Loucy (cell line): ENCODE results near the gene FAM83F.
"Not testable (repeated sequence)": the region's sequence is repeated elsewhere in the genome, so short reads cannot be mapped to it uniquely, and the experiment has no call there.

Source experiments
- H2AFZ ChIP-seq: fragments of 200-600 bp; sonication (generic); 2 replicates; pipeline ENCODE4 v1.6.0; 2016; ENCODE audit warnings: antibody characterized with exemption, mild to moderate bottlenecking, low read length, moderate library complexity
- H3F3A ChIP-seq: fragments of 200-600 bp; 2 replicates; pipeline ENCODE4 v1.6.0; 2016; ENCODE audit warnings: antibody characterized with exemption, low read depth, mild to moderate bottlenecking
- H3K27me3 ChIP-seq: fragments of 200-600 bp; sonication (generic); 2 replicates; pipeline ENCODE4 v1.6.1; 2014; ENCODE audit warnings: low read length, mild to moderate bottlenecking; ENCODE audit not compliant: insufficient read depth, poor library complexity, severe bottlenecking
- H3K36me3 ChIP-seq: fragments of 200-600 bp; sonication (generic); 2 replicates; pipeline ENCODE4 v1.6.1; 2016; ENCODE audit warnings: low read length; ENCODE audit not compliant: insufficient read depth
- H3K4me1 ChIP-seq: fragments of 200-600 bp; sonication (generic); 2 replicates; pipeline ENCODE4 v1.5.1; 2014; ENCODE audit warnings: low read length, mild to moderate bottlenecking; ENCODE audit not compliant: insufficient read depth, poor library complexity, severe bottlenecking
- H3K4me2 ChIP-seq: fragments of 200-600 bp; sonication (generic); 2 replicates; pipeline ENCODE4 v1.6.0; 2014; ENCODE audit warnings: antibody characterized with exemption, low read length, low read depth, mild to moderate bottlenecking; ENCODE audit not compliant: poor library complexity, severe bottlenecking
- H3K4me3 ChIP-seq: fragments of 200-600 bp; sonication (generic); 2 replicates; pipeline ENCODE4 v1.5.1; 2014; ENCODE audit warnings: low read length, mild to moderate bottlenecking, mixed read lengths; ENCODE audit not compliant: poor library complexity, severe bottlenecking
- H3K79me2 ChIP-seq: fragments of 200-600 bp; sonication (generic); 2 replicates; pipeline ENCODE4 v1.6.1; 2014; ENCODE audit warnings: low read length; ENCODE audit not compliant: insufficient read depth
- H3K9ac ChIP-seq: fragments of 200-600 bp; sonication (generic); 2 replicates; pipeline ENCODE4 v1.6.0; 2014; ENCODE audit warnings: mild to moderate bottlenecking, low read depth, low read length, moderate library complexity; ENCODE audit not compliant: poor library complexity, severe bottlenecking
- H3K9me2 ChIP-seq: fragments of 200-600 bp; sonication (generic); replicated peaks from 2 replicates; pipeline ENCODE4 v1.6.1; 2016; ENCODE audit warnings: low read depth, low read length, mixed read lengths
- H3K9me3 ChIP-seq: fragments of 200-600 bp; sonication (generic); 2 replicates; pipeline ENCODE4 v1.6.1; 2014; ENCODE audit warnings: mild to moderate bottlenecking, antibody characterized with exemption, low read length, low read depth; ENCODE audit not compliant: insufficient read depth
- H4K20me1 ChIP-seq: fragments of 200-600 bp; sonication (generic); 2 replicates; pipeline ENCODE4 v1.6.0; 2014; ENCODE audit warnings: antibody characterized with exemption, low read length, mild to moderate bottlenecking; ENCODE audit not compliant: insufficient read depth, poor library complexity, severe bottlenecking
- CTCF ChIP-seq: fragments of 200-600 bp; sonication (generic); conservative IDR thresholded peaks from 2 replicates; pipeline ENCODE4 v1.5.1; 2014; ENCODE audit warnings: mild to moderate bottlenecking, antibody characterized with exemption, low read length
- EZH2phosphoT487 ChIP-seq: fragments of 200-600 bp; IDR thresholded peaks from 2 replicates; pipeline ENCODE4 v1.6.1; 2018; ENCODE audit warnings: antibody characterized with exemption, mild to moderate bottlenecking, moderate library complexity, borderline replicate concordance

FAM83F gene

DNA sequence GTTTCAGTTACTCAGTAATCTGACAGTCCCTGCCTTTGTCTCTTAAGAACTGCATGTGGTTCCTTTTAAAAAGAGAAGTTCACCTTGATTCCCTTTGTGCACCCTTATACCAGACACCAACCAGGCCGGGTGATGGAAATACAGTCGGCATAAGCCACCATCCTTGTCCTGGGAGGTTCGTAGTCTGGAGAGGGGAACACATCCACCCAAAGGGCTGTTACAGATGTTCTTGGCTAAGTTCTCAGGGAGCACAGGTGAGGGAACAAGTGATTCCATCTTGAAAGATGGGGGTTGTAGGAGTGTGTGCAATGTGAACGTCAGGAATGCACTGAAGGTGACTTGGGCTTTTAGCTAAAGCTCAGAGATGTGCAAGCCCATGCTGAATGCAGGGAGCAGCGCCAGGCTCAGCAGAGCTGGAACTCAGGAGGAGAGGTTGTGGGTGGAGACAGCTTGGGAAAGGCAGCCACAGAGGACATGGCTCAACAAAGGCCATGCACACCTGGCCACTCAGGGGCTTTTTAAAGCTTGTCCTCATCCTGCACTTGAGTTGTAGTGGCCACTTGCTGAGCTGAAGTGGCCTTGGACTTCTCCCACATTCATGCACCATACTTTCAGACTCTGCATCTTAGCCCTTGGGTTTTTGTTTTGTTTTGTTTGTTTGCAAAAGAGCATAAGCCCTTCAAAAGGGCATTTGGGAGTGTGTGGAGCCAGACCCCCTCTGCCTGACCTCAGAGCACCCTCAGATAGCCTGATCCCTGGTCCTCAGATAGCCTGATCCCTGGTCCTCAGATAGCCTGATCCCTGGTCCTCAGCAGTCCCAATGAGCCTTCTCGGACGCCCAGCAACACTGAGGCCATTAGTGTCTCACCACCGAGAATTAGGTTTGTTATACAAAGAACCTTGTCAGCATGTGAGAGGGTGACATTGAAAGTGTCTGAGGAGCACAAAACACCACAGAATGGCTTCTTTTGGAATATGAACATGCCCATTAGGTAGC, 47.2 kb upstream of the FAM83F start:
- Histone ChIP-seq H3K9me2 (no peaks in the 10 kb centered on the region), H3K27me3 (no peaks in the 10 kb centered on the region), H3K36me3 (peaks cover 48% of the 10 kb centered on the region), H3K4me3 (no peak overlapping the region), H4K20me1 (peaks cover 2% of the 10 kb centered on the region), H3F3A (peaks cover 19% of the 10 kb centered on the region), H2AFZ (no peak overlapping the region), H3K4me1 (peaks cover 96% of the 10 kb centered on the region), H3K79me2 (peaks cover 84% of the 10 kb centered on the region), H3K4me2 (peak overlapping the region; percentile 45), H3K9ac (peak overlapping the region; percentile 44), H3K9me3 (no peaks in the 10 kb centered on the region)
- TF ChIP-seq EZH2phosphoT487 (no peak), CTCF (no peak)

DNA sequence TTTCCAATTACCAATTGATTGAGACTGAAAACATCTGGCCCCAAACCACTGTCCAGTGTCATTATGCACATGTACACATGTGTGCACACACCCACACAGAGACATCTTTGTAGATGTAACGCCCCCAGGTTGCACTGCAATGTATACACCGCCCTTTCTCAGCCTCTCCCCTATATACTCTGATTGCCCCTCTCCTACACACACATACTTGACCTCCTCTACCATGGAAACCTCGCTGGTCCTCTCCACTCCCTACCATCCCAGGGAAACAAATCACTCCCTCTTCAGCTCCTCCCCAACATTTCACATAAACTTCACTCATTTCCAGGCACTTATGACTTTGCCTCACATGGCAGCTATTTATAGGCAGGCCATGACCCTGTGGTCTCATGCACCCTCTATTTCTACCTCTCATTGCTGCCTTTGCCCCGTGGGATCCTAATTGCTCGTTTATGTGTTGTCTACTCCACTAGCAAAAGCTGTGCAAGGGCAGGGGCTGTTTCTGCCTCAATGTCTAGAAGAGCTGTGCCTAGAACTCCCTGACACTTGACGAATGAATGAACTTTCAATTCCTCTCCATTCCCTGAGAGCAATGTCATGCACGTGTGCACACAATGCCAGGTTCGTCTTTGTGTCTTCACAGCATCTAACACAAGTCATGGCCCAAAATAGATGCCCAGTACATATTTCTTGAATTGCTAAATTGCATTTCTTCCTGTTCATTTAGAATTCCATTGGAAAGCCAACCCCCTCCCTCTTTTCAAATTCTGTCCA, 44.6 kb upstream of the FAM83F start:
- peaks cover 68% of the 10 kb centered on the region for H3K36me3 ChIP-seq
- no peaks in the 10 kb centered on the region for H4K20me1 ChIP-seq
- peak overlapping the region; percentile 71 for H3K9ac ChIP-seq
- peak overlapping the region; percentile 27 for H3K4me3 ChIP-seq
- H3F3A ChIP-seq: peaks cover 23% of the 10 kb centered on the region
- peaks cover 96% of the 10 kb centered on the region for H3K4me1 ChIP-seq
- peaks cover 84% of the 10 kb centered on the region for H3K79me2 ChIP-seq
- H2AFZ ChIP-seq: no peak overlapping the region
- H3K9me3 ChIP-seq: no peaks in the 10 kb centered on the region
- no peaks in the 10 kb centered on the region for H3K9me2 ChIP-seq
- TF ChIP-seq CTCF (no peak), EZH2phosphoT487 (no peak)
- H3K4me2 ChIP-seq: peak overlapping the region; percentile 64
- no peaks in the 10 kb centered on the region for H3K27me3 ChIP-seq

DNA sequence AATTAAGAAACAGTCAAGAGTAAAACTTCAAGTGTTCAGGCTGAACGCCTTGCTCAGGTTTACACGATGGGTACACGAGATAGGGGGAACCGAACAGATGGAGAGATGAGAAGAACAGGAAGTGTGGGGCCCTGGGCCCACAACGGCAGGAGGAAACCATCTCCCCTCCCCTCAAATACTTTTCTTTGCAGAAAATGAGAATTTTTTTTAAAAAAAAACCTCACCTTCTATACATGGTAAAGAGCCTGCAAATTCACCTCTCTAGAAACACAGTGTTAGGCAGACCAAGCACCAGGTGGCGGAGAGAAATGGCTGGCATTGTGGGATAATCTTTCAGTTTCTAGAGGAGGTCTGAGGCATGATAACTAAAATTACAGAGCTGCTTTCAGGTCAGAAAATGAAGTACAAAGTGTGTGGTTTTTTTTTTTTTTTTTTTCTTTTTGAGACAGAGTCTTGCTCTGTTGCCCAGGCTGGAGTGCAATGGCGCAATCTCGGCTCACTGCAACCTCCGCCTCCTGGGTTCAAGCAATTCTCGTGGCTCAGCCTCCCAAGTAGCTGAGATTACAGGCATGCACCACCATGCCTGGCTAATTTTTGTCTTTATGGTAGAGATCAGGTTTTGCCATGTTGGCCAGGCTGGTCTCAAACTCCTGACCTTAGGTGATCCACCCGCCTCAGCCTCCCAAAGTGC, 43.0 kb upstream of the FAM83F start:
- Histone ChIP-seq H3K4me2 (peak overlapping the region; percentile 64), H3K79me2 (peaks cover 77% of the 10 kb centered on the region)

More for the DNA sequence above, 43.0 kb upstream of the FAM83F start:
- H3K9ac ChIP-seq: peak overlapping the region; percentile 71
- not testable (repeated sequence) for H3K9me3 ChIP-seq, H3K27me3 ChIP-seq, H4K20me1 ChIP-seq, H2AFZ ChIP-seq, H3K9me2 ChIP-seq
- peaks cover 100% of the 10 kb centered on the region for H3K4me1 ChIP-seq
- peak overlapping the region; percentile 27 for H3K4me3 ChIP-seq
- peaks cover 25% of the 10 kb centered on the region for H3F3A ChIP-seq
- peaks cover 78% of the 10 kb centered on the region for H3K36me3 ChIP-seq
